ENCODE data around the gene PCDHA4. TPM values are rescaled to one million over a fixed set of nuclear protein-coding genes. Genes with fewer than 3 reads are reported as not detected.
"Not testable (repeated sequence)": the region's sequence is repeated elsewhere in the genome, so short reads cannot be mapped to it uniquely, and the experiment has no call there.

The PCDHA4 gene
- total RNA-seq, 1 experiment from 2014 or later: 5.6 TPM

DNA sequence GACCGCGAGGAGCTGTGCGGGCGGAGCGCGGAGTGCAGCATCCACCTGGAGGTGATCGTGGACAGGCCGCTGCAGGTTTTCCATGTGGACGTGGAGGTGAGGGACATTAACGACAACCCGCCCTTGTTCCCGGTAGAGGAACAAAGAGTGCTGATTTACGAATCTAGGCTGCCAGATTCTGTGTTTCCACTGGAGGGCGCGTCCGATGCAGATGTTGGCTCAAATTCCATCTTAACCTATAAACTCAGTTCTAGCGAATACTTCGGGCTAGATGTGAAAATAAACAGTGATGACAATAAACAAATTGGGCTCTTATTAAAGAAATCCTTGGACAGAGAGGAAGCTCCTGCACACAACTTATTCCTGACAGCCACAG is 21.5 kb downstream of the PCDHA4 start (continued):
- TF ChIP-seq, protein P1, sequence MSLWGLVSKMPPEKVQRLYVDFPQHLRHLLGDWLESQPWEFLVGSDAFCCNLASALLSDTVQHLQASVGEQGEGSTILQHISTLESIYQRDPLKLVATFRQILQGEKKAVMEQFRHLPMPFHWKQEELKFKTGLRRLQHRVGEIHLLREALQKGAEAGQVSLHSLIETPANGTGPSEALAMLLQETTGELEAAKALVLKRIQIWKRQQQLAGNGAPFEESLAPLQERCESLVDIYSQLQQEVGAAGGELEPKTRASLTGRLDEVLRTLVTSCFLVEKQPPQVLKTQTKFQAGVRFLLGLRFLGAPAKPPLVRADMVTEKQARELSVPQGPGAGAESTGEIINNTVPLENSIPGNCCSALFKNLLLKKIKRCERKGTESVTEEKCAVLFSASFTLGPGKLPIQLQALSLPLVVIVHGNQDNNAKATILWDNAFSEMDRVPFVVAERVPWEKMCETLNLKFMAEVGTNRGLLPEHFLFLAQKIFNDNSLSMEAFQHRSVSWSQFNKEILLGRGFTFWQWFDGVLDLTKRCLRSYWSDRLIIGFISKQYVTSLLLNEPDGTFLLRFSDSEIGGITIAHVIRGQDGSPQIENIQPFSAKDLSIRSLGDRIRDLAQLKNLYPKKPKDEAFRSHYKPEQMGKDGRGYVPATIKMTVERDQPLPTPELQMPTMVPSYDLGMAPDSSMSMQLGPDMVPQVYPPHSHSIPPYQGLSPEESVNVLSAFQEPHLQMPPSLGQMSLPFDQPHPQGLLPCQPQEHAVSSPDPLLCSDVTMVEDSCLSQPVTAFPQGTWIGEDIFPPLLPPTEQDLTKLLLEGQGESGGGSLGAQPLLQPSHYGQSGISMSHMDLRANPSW (CRISPR knock-in tag; conservative IDR thresholded peaks at IDR 0.05; ENCODE audit: low read depth): no peak

DNA sequence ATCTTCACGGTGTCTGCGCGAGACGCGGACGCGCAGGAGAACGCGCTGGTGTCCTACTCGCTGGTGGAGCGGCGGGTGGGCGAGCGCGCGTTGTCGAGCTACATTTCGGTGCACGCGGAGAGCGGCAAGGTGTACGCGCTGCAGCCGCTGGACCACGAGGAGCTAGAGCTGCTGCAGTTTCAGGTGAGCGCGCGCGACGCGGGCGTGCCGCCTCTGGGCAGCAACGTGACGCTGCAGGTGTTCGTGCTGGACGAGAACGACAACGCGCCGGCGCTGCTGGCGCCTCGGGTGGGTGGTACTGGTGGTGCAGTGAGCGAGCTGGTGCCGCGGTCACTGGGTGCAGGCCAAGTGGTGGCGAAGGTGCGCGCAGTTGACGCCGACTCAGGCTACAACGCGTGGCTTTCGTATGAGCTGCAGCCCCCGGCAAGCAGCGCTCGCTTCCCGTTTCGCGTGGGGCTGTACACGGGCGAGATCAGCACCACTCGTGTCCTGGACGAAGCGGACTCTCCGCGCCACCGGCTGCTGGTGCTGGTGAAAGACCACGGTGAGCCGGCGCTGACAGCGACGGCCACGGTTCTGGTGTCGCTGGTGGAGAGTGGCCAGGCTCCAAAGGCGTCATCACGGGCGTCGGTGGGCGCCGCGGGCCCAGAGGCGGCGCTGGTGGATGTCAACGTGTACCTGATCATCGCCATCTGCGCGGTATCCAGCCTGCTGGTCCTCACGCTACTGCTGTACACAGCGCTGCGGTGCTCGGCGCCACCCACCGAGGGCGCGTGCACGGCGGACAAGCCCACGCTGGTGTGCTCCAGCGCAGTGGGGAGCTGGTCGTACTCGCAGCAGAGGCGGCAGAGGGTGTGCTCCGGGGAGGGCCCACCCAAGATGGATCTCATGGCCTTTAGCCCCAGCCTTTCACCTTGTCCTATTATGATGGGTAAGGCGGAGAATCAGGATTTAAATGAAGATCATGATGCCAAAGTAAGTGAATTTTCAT is 22.9 kb downstream of the PCDHA4 start:
- H3K4me3 Mint-ChIP-seq; ATAC-seq; H3K27ac Mint-ChIP-seq; POLR2A ChIA-PET; H3K9me3 Mint-ChIP-seq; H3K27me3 Mint-ChIP-seq (ENCODE audit: low read depth); DNase-seq (ENCODE audit: low spot score); H3K4me1 Mint-ChIP-seq: not testable (repeated sequence)
- CTCF ChIA-PET: interaction anchor here (1.1 to 3.6 kb wide), 3 partner anchors 12 to 44 kb away, joined by 3 to 24 read pairs (median 15); partner anchors contain the start of genes PCDHA1, PCDHA4 and PCDHA8
- peaks cover 21% of the 10 kb centered on the region for H3K36me3 Mint-ChIP-seq

DNA sequence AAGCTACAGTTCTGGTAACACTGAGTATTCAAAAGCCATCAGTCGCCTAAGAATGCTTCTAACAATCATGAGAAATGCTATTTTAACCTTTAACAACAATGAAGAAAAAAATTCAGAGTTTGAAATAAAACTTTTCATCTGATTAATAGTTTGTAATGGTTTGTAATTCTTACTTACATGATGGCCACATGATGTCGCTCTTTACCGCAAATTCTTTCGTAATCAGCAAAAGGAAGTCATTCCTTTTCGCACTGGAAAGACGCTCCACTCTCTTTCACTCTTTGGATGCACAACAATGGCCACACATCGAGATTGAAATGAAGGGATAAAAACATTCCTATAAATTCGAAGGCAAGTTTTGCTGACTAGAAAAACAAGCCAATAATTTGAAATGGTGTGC is 27.1 kb downstream of the PCDHA4 start, which contains the start of gene PCDHA7:
Gene PCDHA7 (plus strand): TSS at position 277 of the 400 bp plus-strand sequence. CDS start 115 bp downstream, at position 392.
- ChIA-PET CTCF (interaction anchor here (0.7 to 2.0 kb wide), 6 partner anchors 11 to 48 kb away, joined by 3 to 7 read pairs (median 4); partner anchors contain the start of genes PCDHA1 and PCDHA10), POLR2A (no interaction called here)
- no peak for DNase-seq (ENCODE audit: low spot score)
- Mint-ChIP-seq H3K4me3 (peak within 1 kb of the TSS; percentile 87), H3K9me3 (peaks cover 5% of the 10 kb centered on the region; the same call in 1 of the 2 replicates), H3K27ac (peak within 1 kb of the TSS; percentile 93), H3K27me3 (ENCODE audit: low read depth) (no peaks in the 10 kb centered on the region), H3K36me3 (peaks cover 27% of the 10 kb centered on the region), H3K4me1 (no peaks in the 10 kb centered on the region)
- TF ChIP-seq TEAD4 (CRISPR knock-in tag; IDR thresholded peaks at IDR 0.05): no peak
- no peak for TF ChIP-seq RELA (CRISPR knock-in tag; IDR thresholded peaks at IDR 0.05; ENCODE audit: borderline replicate concordance)
- TF ChIP-seq MYBL2 (CRISPR knock-in tag; IDR thresholded peaks at IDR 0.05): no peak
- ATAC-seq: no peak

DNA sequence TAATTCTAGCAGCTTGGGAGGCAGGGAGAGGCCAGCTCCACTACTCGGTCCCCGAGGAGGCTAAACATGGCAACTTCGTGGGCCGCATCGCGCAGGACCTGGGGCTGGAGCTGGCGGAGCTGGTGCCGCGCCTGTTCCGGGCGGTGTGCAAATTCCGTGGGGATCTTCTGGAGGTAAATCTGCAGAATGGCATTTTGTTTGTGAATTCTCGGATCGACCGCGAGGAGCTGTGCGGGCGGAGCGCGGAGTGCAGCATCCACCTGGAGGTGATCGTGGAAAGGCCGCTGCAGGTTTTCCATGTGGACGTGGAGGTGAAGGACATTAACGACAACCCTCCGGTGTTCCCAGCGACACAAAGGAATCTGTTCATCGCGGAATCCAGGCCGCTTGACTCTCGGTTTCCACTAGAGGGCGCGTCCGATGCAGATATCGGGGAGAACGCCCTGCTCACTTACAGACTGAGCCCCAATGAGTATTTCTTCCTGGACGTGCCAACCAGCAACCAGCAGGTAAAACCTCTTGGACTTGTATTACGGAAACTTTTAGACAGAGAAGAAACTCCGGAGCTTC is 27.7 kb downstream of the PCDHA4 start:
- ATAC-seq: peak; percentile 91

More for the DNA sequence above, 27.7 kb downstream of the PCDHA4 start:
- H3K9me3 Mint-ChIP-seq; H3K27me3 Mint-ChIP-seq (ENCODE audit: low read depth); POLR2A ChIA-PET; DNase-seq (ENCODE audit: low spot score); H3K4me1 Mint-ChIP-seq: not testable (repeated sequence)
- Mint-ChIP-seq H3K27ac (peak overlapping the region; percentile 93), H3K36me3 (peaks cover 23% of the 10 kb centered on the region), H3K4me3 (peak overlapping the region; percentile 87)
- TF ChIP-seq, protein P2, sequence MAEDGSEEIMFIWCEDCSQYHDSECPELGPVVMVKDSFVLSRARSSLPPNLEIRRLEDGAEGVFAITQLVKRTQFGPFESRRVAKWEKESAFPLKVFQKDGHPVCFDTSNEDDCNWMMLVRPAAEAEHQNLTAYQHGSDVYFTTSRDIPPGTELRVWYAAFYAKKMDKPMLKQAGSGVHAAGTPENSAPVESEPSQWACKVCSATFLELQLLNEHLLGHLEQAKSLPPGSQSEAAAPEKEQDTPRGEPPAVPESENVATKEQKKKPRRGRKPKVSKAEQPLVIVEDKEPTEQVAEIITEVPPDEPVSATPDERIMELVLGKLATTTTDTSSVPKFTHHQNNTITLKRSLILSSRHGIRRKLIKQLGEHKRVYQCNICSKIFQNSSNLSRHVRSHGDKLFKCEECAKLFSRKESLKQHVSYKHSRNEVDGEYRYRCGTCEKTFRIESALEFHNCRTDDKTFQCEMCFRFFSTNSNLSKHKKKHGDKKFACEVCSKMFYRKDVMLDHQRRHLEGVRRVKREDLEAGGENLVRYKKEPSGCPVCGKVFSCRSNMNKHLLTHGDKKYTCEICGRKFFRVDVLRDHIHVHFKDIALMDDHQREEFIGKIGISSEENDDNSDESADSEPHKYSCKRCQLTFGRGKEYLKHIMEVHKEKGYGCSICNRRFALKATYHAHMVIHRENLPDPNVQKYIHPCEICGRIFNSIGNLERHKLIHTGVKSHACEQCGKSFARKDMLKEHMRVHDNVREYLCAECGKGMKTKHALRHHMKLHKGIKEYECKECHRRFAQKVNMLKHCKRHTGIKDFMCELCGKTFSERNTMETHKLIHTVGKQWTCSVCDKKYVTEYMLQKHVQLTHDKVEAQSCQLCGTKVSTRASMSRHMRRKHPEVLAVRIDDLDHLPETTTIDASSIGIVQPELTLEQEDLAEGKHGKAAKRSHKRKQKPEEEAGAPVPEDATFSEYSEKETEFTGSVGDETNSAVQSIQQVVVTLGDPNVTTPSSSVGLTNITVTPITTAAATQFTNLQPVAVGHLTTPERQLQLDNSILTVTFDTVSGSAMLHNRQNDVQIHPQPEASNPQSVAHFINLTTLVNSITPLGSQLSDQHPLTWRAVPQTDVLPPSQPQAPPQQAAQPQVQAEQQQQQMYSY (CRISPR knock-in tag; IDR thresholded peaks at IDR 0.05): peak; percentile 20; the same call in 1 of the 2 replicates
- CTCF ChIA-PET: interaction anchor here (0.7 to 2.0 kb wide), 6 partner anchors 11 to 49 kb away, joined by 3 to 7 read pairs (median 4); partner anchors contain the start of genes PCDHA1 and PCDHA10

Measured in WTC11 (cell line).